Measurements from ENCODE around the gene IL4.
"Not testable (repeated sequence)": the region's sequence is repeated elsewhere in the genome, so short reads cannot be mapped to it uniquely, and the experiment has no call there.

Gene IL4

GRCh38 chr5:132673939-132674630 is at the start of gene IL4:
TSS of gene IL4 (plus strand) at chr5:132673989. CDS start at chr5:132674051, 62 bp downstream.
- no peak for DNase-seq (ENCODE audit: low spot score)

- no peak for DNase-seq (ENCODE audit: low spot score)
Observed at GRCh38 chr5:132627470-132627869, 46.3 kb upstream of the IL4 start.

- no peak for DNase-seq (ENCODE audit: low spot score)
Observed at GRCh38 chr5:132628814-132629213, 45.0 kb upstream of the IL4 start.

- DNase-seq (ENCODE audit: low spot score): no peak
Observed at GRCh38 chr5:132629230-132629944, 44.4 kb upstream of the IL4 start.

GRCh38 chr5:132633587-132633986 is 40.2 kb upstream of the IL4 start:
- DNase-seq (ENCODE audit: low spot score): not testable (repeated sequence)

GRCh38 chr5:132635873-132636272 is 37.9 kb upstream of the IL4 start:
- no peak for DNase-seq (ENCODE audit: low spot score)

- no peak for DNase-seq (ENCODE audit: low spot score)
Observed at GRCh38 chr5:132637241-132637640, 36.5 kb upstream of the IL4 start.

- no peak for DNase-seq (ENCODE audit: low spot score)
Observed at GRCh38 chr5:132639706-132640130, 34.1 kb upstream of the IL4 start.

- no peak for DNase-seq (ENCODE audit: low spot score)
Observed at GRCh38 chr5:132640613-132641012, 33.2 kb upstream of the IL4 start.

- DNase-seq (ENCODE audit: low spot score): no peak
Observed at GRCh38 chr5:132641241-132641723, 32.5 kb upstream of the IL4 start.

GRCh38 chr5:132641841-132642240 is 31.9 kb upstream of the IL4 start:
- DNase-seq (ENCODE audit: low spot score): no peak

GRCh38 chr5:132644177-132644576 is 29.6 kb upstream of the IL4 start:
- DNase-seq (ENCODE audit: low spot score): no peak

- DNase-seq (ENCODE audit: low spot score): no peak
Observed at GRCh38 chr5:132646583-132647266, 27.1 kb upstream of the IL4 start.

- no peak for DNase-seq (ENCODE audit: low spot score)
Observed at GRCh38 chr5:132647473-132647872, 26.3 kb upstream of the IL4 start.

GRCh38 chr5:132648355-132648754 is 25.4 kb upstream of the IL4 start:
- no peak for DNase-seq (ENCODE audit: low spot score)

- DNase-seq (ENCODE audit: low spot score): no peak
Observed at GRCh38 chr5:132651838-132652469, 21.8 kb upstream of the IL4 start.

- no peak for DNase-seq (ENCODE audit: low spot score)
Observed at GRCh38 chr5:132653716-132654115, 20.1 kb upstream of the IL4 start.

- no peak for DNase-seq (ENCODE audit: low spot score)
Observed at GRCh38 chr5:132655821-132656773, 17.7 kb upstream of the IL4 start.

- no peak for DNase-seq (ENCODE audit: low spot score)
Observed at GRCh38 chr5:132656774-132657355, 16.9 kb upstream of the IL4 start.

GRCh38 chr5:132657676-132658380 is 16.0 kb upstream of the IL4 start, which contains the start of gene IL13:
TSS of gene IL13 (plus strand) at chr5:132658173. CDS start at chr5:132658187, 14 bp downstream.
- DNase-seq (ENCODE audit: low spot score): no peak
